ENCODE measurements around the gene DOCK4. TPM values are rescaled to one million over a fixed set of nuclear protein-coding genes. Genes with fewer than 3 reads are reported as not detected.

DOCK4 gene
- total RNA-seq, 1 donor from 2014 or later: 0.73 TPM

- Mint-ChIP-seq H3K4me3 (no peak overlapping the region), H3K4me1 (peaks cover 14% of the 10 kb centered on the region), H3K36me3 (ENCODE audit: low read depth) (peaks cover 4% of the 10 kb centered on the region), H3K9me3 (no peaks in the 10 kb centered on the region), H3K27ac (no peak overlapping the region), H3K27me3 (no peaks in the 10 kb centered on the region)
- CTCF ChIA-PET: no interaction called here
- POLR2A ChIA-PET: no interaction called here
- intact Hi-C loops (cut with micrococcal nuclease): no loop called here
- DNase-seq: no peak
- no peak for ATAC-seq (ENCODE audit: low read depth)
- TF ChIP-seq CTCF (IDR thresholded peaks at IDR 0.05): no peak
Measured at GRCh38 chr7:112226701-112227276, 20.6 kb upstream of the DOCK4 start.

GRCh38 chr7:112225006-112225405, 18.8 kb upstream of the DOCK4 start:
- DNase-seq: no peak
- Mint-ChIP-seq H3K27ac (no peak overlapping the region), H3K4me1 (peaks cover 15% of the 10 kb centered on the region), H3K36me3 (ENCODE audit: low read depth) (peaks cover 4% of the 10 kb centered on the region), H3K4me3 (no peak overlapping the region), H3K9me3 (no peaks in the 10 kb centered on the region), H3K27me3 (no peaks in the 10 kb centered on the region)
- TF ChIP-seq CTCF (IDR thresholded peaks at IDR 0.05): no peak
- ATAC-seq (ENCODE audit: low read depth): no peak
- ChIA-PET POLR2A (no interaction called here), CTCF (no interaction called here)
- intact Hi-C loops (cut with micrococcal nuclease): no loop called here

- Mint-ChIP-seq H3K36me3 (ENCODE audit: low read depth) (peaks cover 4% of the 10 kb centered on the region), H3K4me1 (peaks cover 13% of the 10 kb centered on the region), H3K27me3 (no peaks in the 10 kb centered on the region), H3K4me3 (no peak overlapping the region), H3K27ac (no peak overlapping the region), H3K9me3 (no peaks in the 10 kb centered on the region)
- ATAC-seq (ENCODE audit: low read depth): no peak
- CTCF ChIA-PET: no interaction called here
- POLR2A ChIA-PET: no interaction called here
- DNase-seq: no peak
- intact Hi-C loops (cut with micrococcal nuclease): no loop called here
- TF ChIP-seq CTCF (IDR thresholded peaks at IDR 0.05): no peak
Measured at GRCh38 chr7:112224186-112224585, 18.0 kb upstream of the DOCK4 start.

GRCh38 chr7:112223310-112223709, 17.1 kb upstream of the DOCK4 start:
- Mint-ChIP-seq H3K9me3 (no peaks in the 10 kb centered on the region), H3K4me1 (peaks cover 11% of the 10 kb centered on the region), H3K27ac (no peak overlapping the region), H3K36me3 (ENCODE audit: low read depth) (peaks cover 4% of the 10 kb centered on the region), H3K27me3 (no peaks in the 10 kb centered on the region), H3K4me3 (no peak overlapping the region)
- no peak for ATAC-seq (ENCODE audit: low read depth)
- ChIA-PET POLR2A (no interaction called here), CTCF (no interaction called here)
- intact Hi-C loops (cut with micrococcal nuclease): no loop called here
- DNase-seq: no peak
- TF ChIP-seq CTCF (IDR thresholded peaks at IDR 0.05): no peak

GRCh38 chr7:112220877-112221434, 14.8 kb upstream of the DOCK4 start:
- H3K4me1 Mint-ChIP-seq: peaks cover 11% of the 10 kb centered on the region
- no peaks in the 10 kb centered on the region for H3K9me3 Mint-ChIP-seq
- intact Hi-C loops (cut with micrococcal nuclease): no loop called here
- POLR2A ChIA-PET: no interaction called here
- H3K27ac Mint-ChIP-seq: no peak overlapping the region
- DNase-seq (no peak), ATAC-seq (ENCODE audit: low read depth) (no peak)
- CTCF ChIA-PET: no interaction called here
- H3K27me3 Mint-ChIP-seq: no peaks in the 10 kb centered on the region
- no peak overlapping the region for H3K4me3 Mint-ChIP-seq
- no peak for TF ChIP-seq CTCF (IDR thresholded peaks at IDR 0.05)
- peaks cover 4% of the 10 kb centered on the region for H3K36me3 Mint-ChIP-seq (ENCODE audit: low read depth)
